Endothelial cell of umbilical vein (primary cell): Measurements from ENCODE around the gene SBSN. TPM values are rescaled to one million over a fixed set of nuclear protein-coding genes. Genes with fewer than 3 reads are reported as not detected.

Experiments
- BruUV-seq: library from RNA; stranded (reverse); fragments of 400-500 nt; replicated peaks from 2 replicates; lab custom pipeline; 2021; lab: Mats Ljungman, UMichigan
- CTCF ChIA-PET: fragments of 300-600, 350-600 bp; sonication (Branson Sonifier 250); formaldehyde crosslinking; loops from one replicate; lab custom pipeline; 2021; ENCODE audit warnings: antibody characterized with exemption, inconsistent platforms; lab: Charles Lee
- POLR2A ChIA-PET: fragments of 300-600, 350-600 bp; sonication (Branson Sonifier 250); formaldehyde crosslinking; loops from one replicate; lab custom pipeline; 2021; ENCODE audit warnings: antibody characterized with exemption, inconsistent platforms; lab: Charles Lee
- DNase-seq: peaks from one replicate; pipeline ENCODE4 v3.0.0-alpha.2; 2011; ENCODE audit warnings: low read depth, low spot score
- FAIRE-seq: peaks from 2 replicates; lab custom pipeline; 2011; peaks lifted over from hg19 to GRCh38; lab: Jason Lieb, UNC
- H2AFZ ChIP-seq: 2 replicates; pipeline ENCODE4 v1.6.0; 2012; ENCODE audit warnings: low read depth, low read length, control low read depth, inconsistent platforms
- H3K27ac ChIP-seq: 2 replicates; pipeline ENCODE4 v1.5.1; 2011; ENCODE audit warnings: low read depth, mild to moderate bottlenecking, control low read depth, low read length, moderate library complexity; ENCODE audit not compliant: insufficient read depth
- H3K27me3 ChIP-seq, 2 experiments: 2 replicates each; pipeline versions ENCODE4 v1.6.0 to v1.6.1; 2011; ENCODE audit warnings: low read length in 2 of 2, mixed read lengths in 1 of 2; ENCODE audit not compliant: control insufficient read depth in 2 of 2, insufficient read depth in 2 of 2
- H3K36me3 ChIP-seq, 2 experiments: 2 replicates in 1 of 2; 3 replicates in 1 of 2; pipeline ENCODE4 v1.5.1; 2011; ENCODE audit warnings: low read length in 2 of 2, mild to moderate bottlenecking in 1 of 2, moderate library complexity in 1 of 2; ENCODE audit not compliant: control insufficient read depth in 2 of 2, insufficient read depth in 2 of 2; ENCODE audit errors: extremely low read depth in 1 of 2
- H3K4me1 ChIP-seq: 3 replicates; pipeline ENCODE4 v1.5.1; 2011; ENCODE audit warnings: mild to moderate bottlenecking, low read length; ENCODE audit not compliant: control insufficient read depth, insufficient read depth; ENCODE audit errors: extremely low read depth
- H3K4me2 ChIP-seq: 2 replicates; pipeline ENCODE4 v1.6.1; 2011; ENCODE audit warnings: low read length, control low read depth, mixed read lengths; ENCODE audit not compliant: insufficient read depth
- H3K4me3 ChIP-seq, 3 experiments: fragments of 200-600 bp in 1 of 3; sonication (generic), shearing (Covaris generic) in 1 of 3; replicated peaks in 1 of 3; 2 replicates each; pipeline ENCODE4 v1.5.1; 2011 to 2016; ENCODE audit warnings: control low read depth in 3 of 3, low read length in 3 of 3, mild to moderate bottlenecking in 2 of 3, inconsistent platforms in 1 of 3, low read depth in 1 of 3, moderate library complexity in 1 of 3; ENCODE audit not compliant: insufficient read depth in 1 of 3
- H3K79me2 ChIP-seq: 2 replicates; pipeline ENCODE4 v1.6.0; 2012; ENCODE audit warnings: low read length, inconsistent platforms; ENCODE audit not compliant: control insufficient read depth, insufficient read depth
- H3K9ac ChIP-seq: replicated peaks from 2 replicates; pipeline ENCODE3; 2011; ENCODE audit warnings: low read length, control low read depth; ENCODE audit not compliant: insufficient read depth; ENCODE audit errors: extremely low read depth
- H3K9me1 ChIP-seq: replicated peaks from 3 replicates; pipeline ENCODE4 v1.6.0; 2011; ENCODE audit warnings: mild to moderate bottlenecking, low read length; ENCODE audit not compliant: control insufficient read depth, insufficient read depth; ENCODE audit errors: extremely low read depth
- H3K9me3 ChIP-seq: replicated peaks from 2 replicates; pipeline ENCODE4 v1.5.1; 2012; ENCODE audit warnings: low read length, inconsistent platforms; ENCODE audit not compliant: control insufficient read depth, insufficient read depth
- H4K20me1 ChIP-seq: replicated peaks from 2 replicates; pipeline ENCODE3; 2011; ENCODE audit warnings: mild to moderate bottlenecking, low read length; ENCODE audit not compliant: control insufficient read depth, insufficient read depth; ENCODE audit errors: extremely low read depth
- EZH2 ChIP-seq: IDR thresholded peaks from 2 replicates; pipeline ENCODE4 v1.6.1; 2012; ENCODE audit warnings: borderline replicate concordance, low read depth, mild to moderate bottlenecking, moderate library complexity, low read length, inconsistent platforms; ENCODE audit not compliant: severe bottlenecking
- FOS ChIP-seq: IDR thresholded peaks from 2 replicates; pipeline ENCODE4 v1.6.1; 2011; ENCODE audit warnings: mild to moderate bottlenecking, low read length, moderate library complexity, borderline replicate concordance; ENCODE audit not compliant: insufficient read depth
- GATA2 ChIP-seq: IDR thresholded peaks from 2 replicates; pipeline ENCODE4 v1.7.0; 2011; ENCODE audit warnings: low read depth, mild to moderate bottlenecking, moderate library complexity, mixed read lengths, low read length; ENCODE audit not compliant: insufficient read length, insufficient read depth
- JUN ChIP-seq: IDR thresholded peaks from 2 replicates; pipeline ENCODE4 v1.6.1; 2011; ENCODE audit warnings: borderline replicate concordance, low read depth; ENCODE audit not compliant: insufficient read length, insufficient read depth
- MYC ChIP-seq: IDR thresholded peaks from one replicate; pipeline ENCODE4 v1.6.1; 2011; ENCODE audit warnings: mild to moderate bottlenecking, low read depth, low read length
- POLR2A ChIP-seq: IDR thresholded peaks from 2 replicates; pipeline ENCODE4 v1.6.1; 2012; ENCODE audit warnings: low read depth, mild to moderate bottlenecking, control low read depth, low read length
- POLR2AphosphoS5 ChIP-seq: IDR thresholded peaks from 2 replicates; pipeline ENCODE4 v1.6.1; 2012; ENCODE audit warnings: low read depth, mild to moderate bottlenecking, control low read depth, low read length, moderate library complexity; ENCODE audit not compliant: insufficient read depth
- dilution Hi-C: fragments of 300-500 bp; cut with MboI; formaldehyde crosslinking; loops from one replicate; pipeline ENCODE4 v1.15.0; 2019; ENCODE audit warnings: low sequenced_read_pairs; ENCODE audit not compliant: extremely low pct_ligation_motif_present
- intact Hi-C: fragments of 100-400 bp; cut with micrococcal nuclease; formaldehyde crosslinking; loops from one replicate; pipeline ENCODE4 v1.10.0; 2022
- polyA plus RNA-seq, 4 experiments: library from polyadenylated mRNA; depleted of rRNA in 3 of 4; stranded (reverse) in 3 of 4; unstranded in 1 of 4; fragments of >200 nt; gene quantifications; 2 replicates each; pipeline versions ENCODE4 v1.2.1 to v1.2.3, GENCODE V29; 2011 to 2012; ENCODE audit warnings: missing spikeins in 1 of 4
- total RNA-seq: library from RNA; stranded (reverse); gene quantifications from 2 replicates; pipeline ENCODE4 v1.2.3, GENCODE V29; 2021
- TF ChIP-seq, protein P1 (sequence below), 2 donors: IDR thresholded peaks; 1 replicate in 1 of 2; 2 replicates in 1 of 2; pipeline ENCODE4 v1.5.1; 2011; ENCODE audit warnings: low read length in 2 of 2, mild to moderate bottlenecking in 2 of 2, moderate library complexity in 2 of 2, control low read depth in 1 of 2, inconsistent platforms in 1 of 2, low read depth in 1 of 2; ENCODE audit not compliant: insufficient read depth in 1 of 2; ENCODE audit errors: extremely low read depth in 1 of 2
- TF ChIP-seq, protein P2 (sequence below): IDR thresholded peaks from 2 replicates; pipeline ENCODE4 v1.6.1; 2011; ENCODE audit not compliant: insufficient read depth, insufficient read length

SBSN gene
- total and polyA plus RNA-seq, 2 donors (not counting 3 experiments of a cell fraction or from before 2014, with no cell fraction given): not detected

DNA sequence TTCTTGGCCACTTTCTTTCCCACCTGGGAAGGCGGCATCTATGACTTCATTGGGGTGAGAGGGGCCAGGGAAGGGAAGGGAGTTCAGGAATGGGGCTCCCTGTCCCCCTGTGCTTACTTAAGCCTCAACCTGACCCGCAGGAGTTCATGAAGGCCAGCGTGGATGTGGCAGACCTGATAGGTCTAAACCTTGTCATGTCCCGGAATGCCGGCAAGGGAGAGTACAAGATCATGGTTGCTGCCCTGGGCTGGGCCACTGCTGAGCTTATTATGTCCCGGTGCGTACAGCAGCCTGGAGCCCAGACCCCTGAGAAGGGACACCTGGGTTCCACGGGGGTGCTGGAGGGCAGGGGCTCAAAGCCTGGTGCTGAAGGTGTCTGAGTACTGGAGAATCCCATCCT is 18.4 kb upstream of the SBSN start:
- DNase-seq: no peak
- H3K4me2 ChIP-seq: peak overlapping the region; percentile 88
- no peaks in the 10 kb centered on the region for H3K9me3 ChIP-seq
- dilution Hi-C loops (no loop called here), intact Hi-C loops (loop anchor here (5.0 kb wide), 2 partner anchors 81 to 146 kb away; partner anchors contain the start of gene RBM42)
- no peaks in the 10 kb centered on the region for H4K20me1 ChIP-seq
- H3K27ac ChIP-seq: no peak overlapping the region
- H2AFZ ChIP-seq: peak overlapping the region; percentile 81
- H3K9me1 ChIP-seq: no peaks in the 10 kb centered on the region
- H3K79me2 ChIP-seq: peaks cover 15% of the 10 kb centered on the region
- ChIA-PET POLR2A (no interaction called here), CTCF (no interaction called here)
- TF ChIP-seq POLR2AphosphoS5: no peak
- no peak for TF ChIP-seq POLR2A
- TF ChIP-seq EZH2: no peak
- TF ChIP-seq FOS: no peak
- no peak for TF ChIP-seq JUN
- TF ChIP-seq GATA2: no peak
- TF ChIP-seq MYC: no peak
- FAIRE-seq: no peak
- H3K27me3 ChIP-seq: no peaks in the 10 kb centered on the region
- peak overlapping the region in 1 of 3 experiments; percentile 88 for H3K4me3 ChIP-seq
- H3K9ac ChIP-seq: peak overlapping the region; percentile 58
- BruUV-seq: no TSS peak
- no peaks in the 10 kb centered on the region for H3K36me3 ChIP-seq
- H3K4me1 ChIP-seq: peaks cover 16% of the 10 kb centered on the region

DNA sequence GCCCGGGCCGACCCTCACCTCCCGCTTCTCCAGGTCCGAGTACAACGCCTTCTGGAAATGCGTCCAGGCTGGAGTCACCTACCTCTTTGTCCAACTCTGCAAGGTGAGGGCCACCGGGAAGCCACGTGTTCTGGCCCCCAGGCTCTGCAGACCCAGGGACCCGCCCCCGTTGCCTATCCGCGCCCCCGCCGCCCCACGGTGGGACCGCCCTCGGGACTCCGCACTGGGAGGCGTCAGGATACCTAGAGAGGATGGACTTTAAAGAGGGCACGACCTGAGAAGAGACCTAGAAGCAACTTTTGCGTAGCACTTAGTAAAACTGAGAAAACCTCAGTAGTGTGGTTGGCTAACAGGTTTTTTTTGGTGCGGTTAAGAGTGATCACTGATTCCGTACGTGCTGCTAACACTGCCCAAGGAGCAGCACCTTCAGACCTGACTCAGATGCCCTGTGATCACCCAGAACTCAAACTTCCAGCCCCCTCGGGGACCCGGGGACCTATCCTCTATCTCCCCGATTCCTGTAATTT is 17.8 kb upstream of the SBSN start:
- FAIRE-seq (no peak), DNase-seq (no peak)
- peaks cover 15% of the 10 kb centered on the region for H3K79me2 ChIP-seq
- H3K27ac ChIP-seq: peak overlapping the region; percentile 79
- peaks cover 16% of the 10 kb centered on the region for H3K4me1 ChIP-seq
- H3K9ac ChIP-seq: peak overlapping the region; percentile 87
- H2AFZ ChIP-seq: peak overlapping the region; percentile 81
- H3K27me3 ChIP-seq: no peaks in the 10 kb centered on the region
- H4K20me1 ChIP-seq: no peaks in the 10 kb centered on the region
- no peaks in the 10 kb centered on the region for H3K9me1 ChIP-seq
- dilution Hi-C loops (no loop called here), intact Hi-C loops (loop anchor here (1.0 to 5.0 kb wide), 4 partner anchors 66 to 385 kb away; partner anchors contain the start of genes HAUS5 and RBM42)
- BruUV-seq: no TSS peak
- H3K4me2 ChIP-seq: peak overlapping the region; percentile 88
- TF ChIP-seq EZH2 (no peak), POLR2AphosphoS5 (no peak), GATA2 (no peak), POLR2A (no peak), FOS (no peak), JUN (no peak), MYC (no peak)
- TF ChIP-seq, protein P1, sequence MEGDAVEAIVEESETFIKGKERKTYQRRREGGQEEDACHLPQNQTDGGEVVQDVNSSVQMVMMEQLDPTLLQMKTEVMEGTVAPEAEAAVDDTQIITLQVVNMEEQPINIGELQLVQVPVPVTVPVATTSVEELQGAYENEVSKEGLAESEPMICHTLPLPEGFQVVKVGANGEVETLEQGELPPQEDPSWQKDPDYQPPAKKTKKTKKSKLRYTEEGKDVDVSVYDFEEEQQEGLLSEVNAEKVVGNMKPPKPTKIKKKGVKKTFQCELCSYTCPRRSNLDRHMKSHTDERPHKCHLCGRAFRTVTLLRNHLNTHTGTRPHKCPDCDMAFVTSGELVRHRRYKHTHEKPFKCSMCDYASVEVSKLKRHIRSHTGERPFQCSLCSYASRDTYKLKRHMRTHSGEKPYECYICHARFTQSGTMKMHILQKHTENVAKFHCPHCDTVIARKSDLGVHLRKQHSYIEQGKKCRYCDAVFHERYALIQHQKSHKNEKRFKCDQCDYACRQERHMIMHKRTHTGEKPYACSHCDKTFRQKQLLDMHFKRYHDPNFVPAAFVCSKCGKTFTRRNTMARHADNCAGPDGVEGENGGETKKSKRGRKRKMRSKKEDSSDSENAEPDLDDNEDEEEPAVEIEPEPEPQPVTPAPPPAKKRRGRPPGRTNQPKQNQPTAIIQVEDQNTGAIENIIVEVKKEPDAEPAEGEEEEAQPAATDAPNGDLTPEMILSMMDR (IDR thresholded peaks at IDR 0.05; ENCODE audit: extremely low read depth in 1 of 2, insufficient read depth in 1 of 2, low read depth in 1 of 2, low read length in 2 of 2): no peak
- TF ChIP-seq, protein P2, sequence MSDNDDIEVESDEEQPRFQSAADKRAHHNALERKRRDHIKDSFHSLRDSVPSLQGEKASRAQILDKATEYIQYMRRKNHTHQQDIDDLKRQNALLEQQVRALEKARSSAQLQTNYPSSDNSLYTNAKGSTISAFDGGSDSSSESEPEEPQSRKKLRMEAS: no peak
- CTCF ChIA-PET: no interaction called here
- no peaks in the 10 kb centered on the region for H3K9me3 ChIP-seq
- POLR2A ChIA-PET: no interaction called here
- H3K4me3 ChIP-seq: peak overlapping the region; percentile 77 to 88 (median 88)
- H3K36me3 ChIP-seq: no peaks in the 10 kb centered on the region
